Osteoblast (primary cell): ENCODE data around the gene CXXC4. TPM values are rescaled to one million over a fixed set of nuclear protein-coding genes. Genes with fewer than 3 reads are reported as not detected.

ENCODE experiments used
- DNase-seq: peaks from one replicate; pipeline ENCODE4 v3.0.0; 2011; ENCODE audit warnings: low spot score, mixed read lengths; ENCODE audit not compliant: insufficient read length; ENCODE audit errors: missing footprints
- H2AFZ ChIP-seq: 2 replicates; pipeline ENCODE4 v1.6.0; 2011; ENCODE audit warnings: mild to moderate bottlenecking, low read length
- H3K27ac ChIP-seq: 2 replicates; pipeline ENCODE4 v1.5.1; 2011; ENCODE audit warnings: mild to moderate bottlenecking, low read depth, low read length, moderate library complexity
- H3K27me3 ChIP-seq: 2 replicates; pipeline ENCODE4 v1.6.0; 2012; ENCODE audit warnings: mild to moderate bottlenecking, control low read depth, inconsistent platforms, low read length, moderate library complexity; ENCODE audit not compliant: insufficient read depth
- H3K36me3 ChIP-seq: 2 replicates; pipeline ENCODE4 v1.5.1; 2011; ENCODE audit warnings: mild to moderate bottlenecking, low read length, control low read depth, moderate library complexity; ENCODE audit not compliant: insufficient read depth
- H3K4me1 ChIP-seq: 2 replicates; pipeline ENCODE4 v1.5.1; 2011; ENCODE audit warnings: mild to moderate bottlenecking, low read length, control low read depth, moderate library complexity; ENCODE audit not compliant: insufficient read depth
- H3K4me2 ChIP-seq: 2 replicates; pipeline ENCODE4 v1.6.0; 2011; ENCODE audit warnings: mild to moderate bottlenecking, low read length; ENCODE audit not compliant: insufficient read depth
- H3K4me3 ChIP-seq: fragments of 200-600 bp; sonication (generic); 3 replicates; pipeline ENCODE4 v1.5.1; 2012; ENCODE audit warnings: mild to moderate bottlenecking, low read length, inconsistent platforms; ENCODE audit not compliant: insufficient read depth
- H3K79me2 ChIP-seq: 2 replicates; pipeline ENCODE4 v1.6.0; 2012; ENCODE audit warnings: mild to moderate bottlenecking, low read length, control low read depth, inconsistent platforms; ENCODE audit not compliant: insufficient read depth
- H3K9me3 ChIP-seq: 2 replicates; pipeline ENCODE4 v1.5.1; 2011; ENCODE audit warnings: low read depth, low read length, control low read depth
- H4K20me1 ChIP-seq: 2 replicates; pipeline ENCODE4 v1.6.0; 2012; ENCODE audit warnings: mild to moderate bottlenecking, low read length, control low read depth; ENCODE audit not compliant: insufficient read depth
- total RNA-seq: library from RNA; depleted of rRNA; stranded (reverse); fragments of >200 nt; gene quantifications from 2 replicates; pipeline ENCODE4 v1.2.3, GENCODE V29; 2012
- TF ChIP-seq, protein P1 (sequence below): IDR thresholded peaks from 2 replicates; pipeline ENCODE4 v1.5.1; 2011; ENCODE audit warnings: mild to moderate bottlenecking, low read depth, low read length, moderate library complexity; ENCODE audit errors: extremely low read depth

CXXC4 gene
- total RNA-seq, 1 donor = not detected

DNA sequence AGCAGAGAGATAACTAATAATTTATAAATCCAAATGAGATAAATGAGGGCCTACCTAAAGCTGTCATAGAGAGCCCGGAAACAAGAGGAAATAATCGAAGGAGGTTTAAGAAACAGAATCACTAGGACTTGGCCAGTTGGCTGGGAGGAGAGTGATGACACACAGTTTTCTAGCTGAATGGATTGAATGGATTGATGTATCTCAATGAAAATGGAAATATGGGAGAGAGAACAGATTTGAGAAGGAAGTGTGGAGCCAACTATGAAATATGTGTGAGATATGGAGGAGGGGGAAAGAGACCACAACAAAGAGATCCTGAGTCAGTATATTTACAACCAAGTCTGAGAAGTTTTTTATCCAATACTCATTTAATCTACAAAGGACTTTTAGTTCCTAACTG lies 35.7 kb upstream of the CXXC4 start:
- no peaks in the 10 kb centered on the region for H3K79me2 ChIP-seq
- no peaks in the 10 kb centered on the region for H3K4me1 ChIP-seq
- no peak overlapping the region for H2AFZ ChIP-seq
- no peak overlapping the region for H3K27ac ChIP-seq
- no peaks in the 10 kb centered on the region for H3K36me3 ChIP-seq
- DNase-seq = no peak
- H3K4me2 ChIP-seq = no peak overlapping the region
- no peaks in the 10 kb centered on the region for H4K20me1 ChIP-seq
- no peaks in the 10 kb centered on the region for H3K9me3 ChIP-seq
- TF ChIP-seq, protein P1, sequence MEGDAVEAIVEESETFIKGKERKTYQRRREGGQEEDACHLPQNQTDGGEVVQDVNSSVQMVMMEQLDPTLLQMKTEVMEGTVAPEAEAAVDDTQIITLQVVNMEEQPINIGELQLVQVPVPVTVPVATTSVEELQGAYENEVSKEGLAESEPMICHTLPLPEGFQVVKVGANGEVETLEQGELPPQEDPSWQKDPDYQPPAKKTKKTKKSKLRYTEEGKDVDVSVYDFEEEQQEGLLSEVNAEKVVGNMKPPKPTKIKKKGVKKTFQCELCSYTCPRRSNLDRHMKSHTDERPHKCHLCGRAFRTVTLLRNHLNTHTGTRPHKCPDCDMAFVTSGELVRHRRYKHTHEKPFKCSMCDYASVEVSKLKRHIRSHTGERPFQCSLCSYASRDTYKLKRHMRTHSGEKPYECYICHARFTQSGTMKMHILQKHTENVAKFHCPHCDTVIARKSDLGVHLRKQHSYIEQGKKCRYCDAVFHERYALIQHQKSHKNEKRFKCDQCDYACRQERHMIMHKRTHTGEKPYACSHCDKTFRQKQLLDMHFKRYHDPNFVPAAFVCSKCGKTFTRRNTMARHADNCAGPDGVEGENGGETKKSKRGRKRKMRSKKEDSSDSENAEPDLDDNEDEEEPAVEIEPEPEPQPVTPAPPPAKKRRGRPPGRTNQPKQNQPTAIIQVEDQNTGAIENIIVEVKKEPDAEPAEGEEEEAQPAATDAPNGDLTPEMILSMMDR = no peak
- no peak overlapping the region for H3K4me3 ChIP-seq
- H3K27me3 ChIP-seq = no peaks in the 10 kb centered on the region

DNA sequence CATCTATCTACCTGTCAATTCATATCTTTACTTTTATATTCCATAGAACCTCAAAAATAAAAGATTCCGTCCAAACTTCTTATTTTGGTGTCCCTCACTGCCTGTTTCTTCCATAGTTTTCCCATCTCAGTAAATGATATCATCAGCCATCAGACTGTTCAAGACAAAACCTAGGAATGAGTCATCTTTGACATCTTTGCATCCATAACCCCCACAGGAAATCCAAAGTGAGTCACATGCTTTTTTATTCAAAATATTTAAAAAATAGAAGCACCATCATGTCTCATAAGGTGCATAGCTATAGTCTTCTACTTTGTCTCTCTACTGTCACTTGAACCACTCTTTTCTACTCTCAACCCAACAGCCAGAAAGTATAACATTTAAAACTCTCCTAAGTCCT lies 29.9 kb upstream of the CXXC4 start:
- H3K27ac ChIP-seq = no peak overlapping the region

DNA sequence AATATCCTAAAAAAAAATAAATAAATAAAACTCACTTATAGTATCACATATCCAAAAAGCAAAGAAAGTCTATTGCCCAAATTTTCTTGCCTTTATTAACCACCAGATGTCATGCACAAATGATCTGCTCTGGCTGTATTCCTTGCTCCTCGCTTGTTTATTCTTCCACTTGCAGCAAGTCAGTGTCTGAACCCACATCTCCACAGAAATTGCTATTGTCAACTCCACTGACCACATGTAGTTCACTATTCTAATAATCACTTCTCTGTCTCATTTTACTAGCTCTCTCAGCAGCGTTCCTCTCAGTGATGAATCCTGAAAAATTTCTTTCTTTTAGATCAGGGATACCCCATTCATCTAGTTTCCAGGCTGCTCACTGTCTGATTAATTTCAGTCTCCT lies 29.3 kb upstream of the CXXC4 start:
- Histone ChIP-seq H3K27ac (no peak overlapping the region), H3K4me2 (no peak overlapping the region), H3K79me2 (no peaks in the 10 kb centered on the region), H3K4me1 (no peaks in the 10 kb centered on the region), H3K9me3 (no peaks in the 10 kb centered on the region), H4K20me1 (no peaks in the 10 kb centered on the region), H3K27me3 (no peaks in the 10 kb centered on the region), H2AFZ (no peak overlapping the region), H3K4me3 (no peak overlapping the region), H3K36me3 (no peaks in the 10 kb centered on the region)
- TF ChIP-seq, protein P1 = no peak
- no peak for DNase-seq

More for the DNA sequence above, 29.9 kb upstream of the CXXC4 start:
- TF ChIP-seq, protein P1 = no peak
- Histone ChIP-seq H3K79me2 (no peaks in the 10 kb centered on the region), H3K9me3 (no peaks in the 10 kb centered on the region), H2AFZ (no peak overlapping the region), H3K4me3 (no peak overlapping the region), H3K27me3 (no peaks in the 10 kb centered on the region), H3K4me1 (no peaks in the 10 kb centered on the region), H3K4me2 (no peak overlapping the region), H4K20me1 (no peaks in the 10 kb centered on the region), H3K36me3 (no peaks in the 10 kb centered on the region)
- DNase-seq = no peak

DNA sequence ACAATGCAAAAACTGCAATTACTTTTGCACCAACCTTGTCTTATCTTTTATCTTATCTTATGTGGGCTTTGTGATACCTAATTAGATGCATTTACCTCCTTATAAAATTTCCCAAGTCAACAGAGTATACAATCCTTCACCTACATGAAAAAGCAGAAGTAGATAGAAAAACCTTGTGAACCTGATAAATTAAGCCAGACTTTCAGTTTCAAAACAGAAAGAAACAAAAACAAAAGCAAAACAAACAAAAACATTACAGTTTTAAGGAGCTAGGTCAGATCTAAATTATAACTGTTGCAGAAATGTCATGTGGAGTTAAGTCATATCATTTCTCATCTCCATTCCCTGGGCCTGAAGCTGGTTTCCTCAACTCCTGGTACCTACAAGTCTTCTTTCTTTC lies 24.9 kb upstream of the CXXC4 start:
- no peak for DNase-seq
- no peaks in the 10 kb centered on the region for H3K4me1 ChIP-seq
- H3K9me3 ChIP-seq = no peaks in the 10 kb centered on the region
- no peak overlapping the region for H3K4me2 ChIP-seq
- H3K36me3 ChIP-seq = no peaks in the 10 kb centered on the region
- TF ChIP-seq, protein P1 = no peak
- no peaks in the 10 kb centered on the region for H3K79me2 ChIP-seq
- no peak overlapping the region for H3K4me3 ChIP-seq
- no peak overlapping the region for H2AFZ ChIP-seq
- no peak overlapping the region for H3K27ac ChIP-seq
- H3K27me3 ChIP-seq = no peaks in the 10 kb centered on the region
- no peaks in the 10 kb centered on the region for H4K20me1 ChIP-seq
